HepG2 (cell line): ENCODE data around the gene ZNF383.
"Not testable (repeated sequence)": the region's sequence is repeated elsewhere in the genome, so short reads cannot be mapped to it uniquely, and the experiment has no call there.

Experiments used
- SP5 ChIP-seq: IDR thresholded peaks from 2 replicates; pipeline ENCODE4 v1.6.1; 2016; ENCODE audit warnings: low read depth, borderline replicate concordance
- TF ChIP-seq, protein P1 (sequence below): sonication (generic); formaldehyde crosslinking; IDR thresholded peaks from 2 replicates; pipeline ENCODE4 v1.5.0; 2020; ENCODE audit warnings: mild to moderate bottlenecking, missing genetic modification reagents, moderate library complexity

DNA sequence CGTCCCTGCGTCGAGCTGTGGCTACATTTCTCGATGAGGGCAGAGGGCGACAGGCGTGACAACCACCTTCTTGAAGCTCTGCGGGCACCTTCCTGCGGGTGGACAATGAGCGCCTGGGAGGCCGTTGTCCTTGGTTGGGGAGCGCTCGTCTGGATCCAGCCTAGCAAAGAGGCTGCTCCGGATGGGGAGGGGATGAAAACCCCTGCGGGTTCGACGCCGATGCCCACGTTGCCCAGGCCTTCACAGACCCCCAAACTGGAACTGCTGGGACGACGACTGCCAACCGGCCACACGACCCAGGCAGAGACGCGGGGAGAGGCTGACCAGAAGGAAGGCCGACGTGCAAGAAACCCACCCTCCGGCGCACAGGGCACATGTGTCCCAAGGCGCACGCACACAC is 62.6 kb downstream of the ZNF383 start:
- TF ChIP-seq, protein P1, sequence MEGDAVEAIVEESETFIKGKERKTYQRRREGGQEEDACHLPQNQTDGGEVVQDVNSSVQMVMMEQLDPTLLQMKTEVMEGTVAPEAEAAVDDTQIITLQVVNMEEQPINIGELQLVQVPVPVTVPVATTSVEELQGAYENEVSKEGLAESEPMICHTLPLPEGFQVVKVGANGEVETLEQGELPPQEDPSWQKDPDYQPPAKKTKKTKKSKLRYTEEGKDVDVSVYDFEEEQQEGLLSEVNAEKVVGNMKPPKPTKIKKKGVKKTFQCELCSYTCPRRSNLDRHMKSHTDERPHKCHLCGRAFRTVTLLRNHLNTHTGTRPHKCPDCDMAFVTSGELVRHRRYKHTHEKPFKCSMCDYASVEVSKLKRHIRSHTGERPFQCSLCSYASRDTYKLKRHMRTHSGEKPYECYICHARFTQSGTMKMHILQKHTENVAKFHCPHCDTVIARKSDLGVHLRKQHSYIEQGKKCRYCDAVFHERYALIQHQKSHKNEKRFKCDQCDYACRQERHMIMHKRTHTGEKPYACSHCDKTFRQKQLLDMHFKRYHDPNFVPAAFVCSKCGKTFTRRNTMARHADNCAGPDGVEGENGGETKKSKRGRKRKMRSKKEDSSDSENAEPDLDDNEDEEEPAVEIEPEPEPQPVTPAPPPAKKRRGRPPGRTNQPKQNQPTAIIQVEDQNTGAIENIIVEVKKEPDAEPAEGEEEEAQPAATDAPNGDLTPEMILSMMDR (CRISPR knock-in tag) = not testable (repeated sequence)
- TF ChIP-seq SP5 = not testable (repeated sequence)
